GM21360 (cell line): ENCODE data around the gene TOR2A.

Source experiments
- ATAC-seq: cut with Tn5 transposase; IDR thresholded peaks from one replicate; pipeline ENCODE4 v1.9.1; 2021; ENCODE audit warnings: mild to moderate bottlenecking, moderate library complexity; ENCODE audit not compliant: unreplicated experiment

Gene TOR2A

DNA sequence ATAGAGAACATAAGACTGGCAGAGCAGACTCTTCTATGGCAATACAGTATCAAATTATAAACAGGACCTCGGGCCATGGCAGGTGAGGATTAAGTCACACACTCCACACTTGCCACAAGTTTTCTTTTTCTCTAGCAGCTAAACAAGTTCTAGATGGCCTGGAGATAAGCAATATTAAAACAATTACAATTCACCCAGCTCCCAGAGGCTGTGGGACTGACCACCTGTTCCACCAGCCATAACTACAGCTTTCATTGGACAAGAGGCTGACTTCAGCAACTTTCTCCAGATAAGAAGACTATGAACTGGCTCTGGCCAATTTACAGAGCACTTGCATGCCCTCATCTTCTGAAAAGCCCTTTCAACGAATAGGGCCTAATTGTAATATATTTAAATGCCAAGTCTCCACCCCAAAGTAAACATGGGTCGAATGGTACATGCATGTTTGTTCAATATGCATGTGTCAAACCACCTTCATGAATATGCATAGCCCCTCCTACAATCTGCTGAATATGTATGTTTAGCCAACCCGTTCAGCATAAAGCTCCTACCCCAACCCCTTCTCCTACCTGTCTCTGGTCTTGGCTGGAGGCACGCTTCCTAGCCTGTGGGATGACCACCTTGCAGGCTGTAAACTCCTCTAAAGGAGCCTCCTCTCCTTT is 34.4 kb downstream of the TOR2A start:
- no peak for ATAC-seq

DNA sequence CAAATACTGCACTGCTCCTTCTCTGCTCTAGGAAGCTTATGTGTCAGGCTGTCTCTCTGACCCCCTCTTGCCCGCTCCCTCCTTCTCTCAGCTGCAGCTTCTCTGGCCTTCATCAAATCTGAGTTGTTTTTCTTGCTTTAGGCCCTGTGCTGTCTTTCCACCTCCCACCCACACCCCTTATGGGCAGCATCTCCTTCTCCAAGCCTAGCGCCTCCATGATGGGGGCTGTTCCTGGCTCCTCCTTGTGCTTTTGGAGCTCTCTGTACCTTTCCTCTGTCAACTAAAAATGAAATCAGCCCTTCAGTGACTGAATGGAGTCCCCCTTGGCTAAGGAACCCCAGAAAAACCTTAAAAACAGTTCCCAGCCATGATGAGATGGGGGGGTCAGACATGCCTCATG is 35.0 kb downstream of the TOR2A start:
- no peak for ATAC-seq

- ATAC-seq, result peak; percentile 75
These were observed 36.0 kb downstream of the TOR2A start for GRCh38 chr9:127698985-127699670.

- ATAC-seq, result no peak
These were observed 36.7 kb downstream of the TOR2A start for GRCh38 chr9:127698386-127698785.

DNA sequence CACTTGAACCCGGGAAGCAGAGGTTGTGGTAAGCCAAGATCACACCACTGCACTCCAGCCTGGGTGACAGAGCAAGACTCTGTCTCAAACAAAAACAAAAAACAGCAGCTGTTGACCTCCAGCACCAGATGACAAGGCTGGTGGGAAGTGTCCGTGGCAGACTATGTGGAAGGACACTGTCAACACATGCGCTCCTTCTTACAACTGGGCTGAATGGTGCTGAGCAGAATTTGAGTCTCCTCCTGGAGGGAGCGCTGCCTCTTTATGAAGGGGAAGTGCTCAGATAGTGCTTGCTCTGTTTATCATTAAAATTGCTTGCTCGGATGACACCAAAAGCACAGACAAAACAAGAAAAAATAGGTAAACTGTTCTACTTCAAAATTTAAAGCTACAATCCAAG is 37.5 kb downstream of the TOR2A start:
- no peak for ATAC-seq

DNA sequence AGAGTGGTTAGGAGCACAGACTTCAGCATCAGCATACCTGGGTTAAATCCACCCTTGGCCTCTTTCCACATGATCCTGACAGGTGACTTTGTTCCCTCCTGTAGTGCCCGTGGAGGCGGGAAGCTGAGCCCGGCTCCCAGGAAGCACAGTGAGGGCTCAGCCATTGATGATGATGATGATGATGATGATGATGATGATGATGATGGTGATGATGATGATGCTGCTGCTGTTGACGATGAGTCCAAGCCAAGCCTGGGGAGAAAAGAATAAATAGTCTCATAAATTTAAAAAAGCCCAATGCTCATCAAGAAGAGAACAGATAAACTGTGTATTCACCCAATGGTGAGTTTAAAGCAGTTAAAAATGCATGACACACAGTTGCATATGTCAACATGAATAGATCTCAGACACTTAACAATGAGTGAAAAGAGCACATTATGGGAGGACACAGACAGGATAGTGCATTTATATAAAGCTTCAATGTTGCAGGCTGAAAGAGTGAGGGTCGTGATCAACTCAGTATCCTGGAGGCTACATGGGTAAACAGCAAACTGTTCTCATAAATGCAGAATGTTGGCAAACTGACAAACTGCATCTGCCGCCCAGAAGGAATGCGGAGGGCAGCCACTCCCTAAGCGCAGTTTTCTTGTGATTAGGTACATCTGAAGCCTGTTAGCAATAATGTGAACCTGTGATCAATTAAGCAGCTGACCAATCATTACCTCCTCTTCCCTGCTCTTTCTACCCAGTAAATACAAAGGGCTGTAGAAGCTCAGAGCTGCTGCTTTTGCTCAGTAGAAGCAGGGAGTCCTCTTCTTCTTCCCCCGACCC is 40.0 kb downstream of the TOR2A start:
- no peak for ATAC-seq

- ATAC-seq, result no peak
These were observed 41.4 kb downstream of the TOR2A start for GRCh38 chr9:127693697-127694096.

DNA sequence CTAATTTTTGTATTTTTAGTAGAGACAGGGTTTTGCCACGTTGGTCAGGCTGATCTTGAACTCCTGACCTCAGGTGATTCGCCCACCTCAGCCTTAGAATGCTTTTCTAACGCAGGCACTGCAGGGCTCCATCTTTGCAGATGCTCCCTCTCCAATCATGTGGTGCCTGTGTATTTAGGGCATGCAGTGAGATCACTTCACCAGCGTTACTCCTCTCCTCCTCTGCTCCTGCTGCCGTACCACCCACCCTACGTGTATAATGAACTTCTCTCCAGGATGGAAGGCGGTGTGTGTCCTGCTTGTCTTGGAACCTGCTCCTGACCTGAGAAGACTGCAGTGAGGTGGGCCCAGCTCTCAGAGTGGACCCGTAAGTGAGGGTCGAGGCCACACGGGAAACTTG is 42.0 kb downstream of the TOR2A start:
- ATAC-seq, result no peak

DNA sequence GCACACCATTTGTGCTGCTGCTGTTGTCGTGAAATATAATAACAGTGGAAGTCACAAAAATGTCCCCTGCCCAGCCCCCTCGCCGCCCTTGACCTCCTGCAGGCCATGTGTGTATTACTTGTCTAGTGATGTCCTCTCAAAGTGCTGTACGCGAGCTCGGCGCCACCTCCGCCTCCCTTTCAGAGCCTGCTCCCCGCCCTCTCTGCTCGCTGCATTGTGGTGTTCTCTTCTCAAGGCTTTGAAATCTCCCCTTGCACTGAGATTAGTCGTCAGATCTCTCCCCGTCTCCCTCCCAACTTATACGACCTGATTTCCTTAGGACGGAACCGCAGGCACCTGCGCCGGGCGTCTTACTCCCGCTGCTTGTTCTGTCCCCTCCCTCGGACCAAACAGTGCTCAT is 43.0 kb downstream of the TOR2A start:
- no peak for ATAC-seq

DNA sequence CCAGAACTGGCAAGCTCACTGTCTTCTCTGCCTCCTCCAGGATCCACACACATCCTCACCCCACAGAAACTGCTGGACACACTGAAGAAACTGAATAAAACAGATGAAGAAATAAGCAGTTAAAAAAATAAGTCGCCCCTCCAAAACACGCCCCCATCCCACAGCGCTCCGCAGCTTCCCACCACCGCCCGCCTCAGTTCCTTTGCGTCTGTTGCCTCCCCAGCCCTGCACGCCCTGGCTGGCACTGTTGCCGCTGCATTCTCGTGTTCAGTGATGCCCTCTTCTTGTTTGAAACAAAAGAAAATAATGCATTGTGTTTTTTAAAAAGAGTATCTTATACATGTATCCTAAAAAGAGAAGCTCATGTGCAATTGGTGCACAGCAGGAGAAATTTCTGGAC is 44.4 kb downstream of the TOR2A start:
- ATAC-seq, result no peak

GRCh38 chr9:127689329-127690000 is 45.6 kb downstream of the TOR2A start:
- ATAC-seq, result no peak

GRCh38 chr9:127686461-127687393 is 48.4 kb downstream of the TOR2A start:
- no peak for ATAC-seq

DNA sequence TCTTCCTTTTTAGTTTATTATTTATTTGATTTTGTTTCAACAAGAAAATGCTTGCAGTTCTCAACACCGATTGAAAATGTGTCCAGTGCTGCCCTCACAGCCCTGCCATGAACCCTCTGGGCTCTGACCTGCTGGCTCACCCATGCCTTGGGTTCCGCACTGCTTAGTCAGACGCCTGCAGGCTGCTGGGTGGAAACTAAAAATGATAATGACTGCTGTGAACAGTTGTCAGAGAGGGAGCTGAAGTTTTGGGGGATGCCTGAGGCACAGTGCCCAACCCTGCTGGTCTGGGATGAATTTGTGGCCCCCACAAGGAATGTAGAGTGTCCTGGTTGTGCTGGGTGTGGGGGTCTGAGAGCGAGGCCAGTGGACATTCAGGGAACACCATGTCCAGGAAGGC is 50.5 kb downstream of the TOR2A start:
- ATAC-seq, result no peak

- ATAC-seq, result no peak
These were observed 51.4 kb downstream of the TOR2A start for GRCh38 chr9:127683723-127684122.

GRCh38 chr9:127682351-127683136 is 52.5 kb downstream of the TOR2A start:
- ATAC-seq, result no peak
